Neuronal stem cell (in vitro differentiated cells): ENCODE data around the gene RADIL.

Experiments used
- DNase-seq: peaks from one replicate; pipeline ENCODE4 v3.0.0-alpha.2; 2013; ENCODE audit warnings: low spot score
- H2AFZ ChIP-seq: one replicate; pipeline ENCODE4 v1.6.1; 2013; ENCODE audit warnings: mild to moderate bottlenecking, low read length, inconsistent platforms
- H2AK5ac ChIP-seq: 2 replicates; pipeline ENCODE4 v1.6.1; 2013; ENCODE audit warnings: low read depth, mild to moderate bottlenecking, inconsistent platforms, low read length, moderate library complexity, mixed read lengths
- H2BK120ac ChIP-seq: 2 replicates; pipeline ENCODE4 v1.6.1; 2013; ENCODE audit warnings: low read depth, mild to moderate bottlenecking, inconsistent platforms, low read length, moderate library complexity, mixed read lengths
- H2BK12ac ChIP-seq: one replicate; pipeline ENCODE4 v1.6.1; 2013; ENCODE audit warnings: low read length, inconsistent platforms
- H2BK15ac ChIP-seq: 2 replicates; pipeline ENCODE4 v1.6.1; 2013; ENCODE audit warnings: mild to moderate bottlenecking, low read length, inconsistent platforms, mixed read lengths
- H2BK5ac ChIP-seq: one replicate; pipeline ENCODE4 v1.6.1; 2013; ENCODE audit warnings: inconsistent platforms, mild to moderate bottlenecking, low read length, moderate library complexity
- H3K14ac ChIP-seq: one replicate; pipeline ENCODE4 v1.6.1; 2013; ENCODE audit warnings: low read length, inconsistent platforms
- H3K18ac ChIP-seq: 2 replicates; pipeline ENCODE4 v1.6.1; 2013; ENCODE audit warnings: low read length, inconsistent platforms
- H3K23ac ChIP-seq: 2 replicates; pipeline ENCODE4 v1.6.1; 2013; ENCODE audit warnings: low read depth, mild to moderate bottlenecking, mixed read lengths, low read length, inconsistent platforms; ENCODE audit not compliant: poor library complexity
- H3K27ac ChIP-seq: replicated peaks from 3 replicates; pipeline ENCODE4 v1.5.1; 2013; ENCODE audit warnings: low read length, inconsistent platforms
- H3K27me3 ChIP-seq, 3 experiments: 2 replicates each; pipeline ENCODE4 v1.6.1; 2013; ENCODE audit warnings: low read length in 3 of 3, mild to moderate bottlenecking in 2 of 3, inconsistent platforms in 1 of 3, low read depth in 1 of 3, mixed read lengths in 1 of 3, moderate library complexity in 1 of 3; ENCODE audit not compliant: control insufficient read depth in 3 of 3, insufficient read depth in 3 of 3
- H3K36me3 ChIP-seq, 2 donors: replicated peaks in 1 of 2; 2 replicates each; pipeline ENCODE4 v1.6.1; 2013; ENCODE audit warnings: low read length in 2 of 2; ENCODE audit not compliant: control insufficient read depth in 2 of 2, insufficient read depth in 2 of 2
- H3K4ac ChIP-seq: 2 replicates; pipeline ENCODE4 v1.6.1; 2013; ENCODE audit warnings: inconsistent platforms, mild to moderate bottlenecking, low read length, moderate library complexity
- H3K4me1 ChIP-seq, 2 donors: 1 replicate in 1 of 2; 2 replicates in 1 of 2; pipeline ENCODE4 v1.6.1; 2013; ENCODE audit warnings: low read length in 2 of 2, low read depth in 1 of 2; ENCODE audit not compliant: control insufficient read depth in 2 of 2, insufficient read depth in 1 of 2
- H3K4me2 ChIP-seq: one replicate; pipeline ENCODE4 v1.6.1; 2013; ENCODE audit warnings: mild to moderate bottlenecking, low read length, inconsistent platforms; ENCODE audit not compliant: insufficient read depth, poor library complexity, severe bottlenecking
- H3K4me3 ChIP-seq, 2 donors: 2 replicates each; pipeline ENCODE4 v1.5.1; 2013; ENCODE audit warnings: low read length in 2 of 2, mild to moderate bottlenecking in 2 of 2, inconsistent platforms in 1 of 2, moderate library complexity in 1 of 2
- H3K79me1 ChIP-seq: one replicate; pipeline ENCODE4 v1.6.1; 2013; ENCODE audit warnings: low read depth, mild to moderate bottlenecking, inconsistent platforms, low read length, moderate library complexity
- H3K9ac ChIP-seq: one replicate; pipeline ENCODE4 v1.6.1; 2013; ENCODE audit warnings: mild to moderate bottlenecking, low read depth, low read length, inconsistent platforms; ENCODE audit not compliant: poor library complexity
- H3K9me3 ChIP-seq, 2 donors: replicated peaks in 1 of 2; 2 replicates each; pipeline versions ENCODE3 to v1.6.1; 2013; ENCODE audit warnings: low read length in 2 of 2, mild to moderate bottlenecking in 2 of 2, inconsistent platforms in 1 of 2, low read depth in 1 of 2, mixed read lengths in 1 of 2, moderate library complexity in 1 of 2; ENCODE audit not compliant: control insufficient read depth in 2 of 2, insufficient read depth in 1 of 2
- H4K8ac ChIP-seq: one replicate; pipeline ENCODE4 v1.6.1; 2013; ENCODE audit warnings: low read depth, mild to moderate bottlenecking, inconsistent platforms, low read length, moderate library complexity
- H4K91ac ChIP-seq: one replicate; pipeline ENCODE4 v1.6.1; 2013; ENCODE audit warnings: low read length, low read depth, mild to moderate bottlenecking, inconsistent platforms; ENCODE audit not compliant: poor library complexity
- WGBS, 2 donors: extraction: QIAGEN DNeasy Blood & Tissue Kit; methylation state at CpG; one replicate each; pipeline ENCODE4 v1.1.7; 2013; ENCODE audit warnings: missing lambda C conversion rate in 2 of 2, mixed read lengths in 1 of 2; ENCODE audit not compliant: insufficient read length in 2 of 2, insufficient replicate concordance in 1 of 2; ENCODE audit errors: extremely low coverage in 2 of 2; 5-methylcytosine and 5-hydroxymethylcytosine counted together

RADIL gene

DNA sequence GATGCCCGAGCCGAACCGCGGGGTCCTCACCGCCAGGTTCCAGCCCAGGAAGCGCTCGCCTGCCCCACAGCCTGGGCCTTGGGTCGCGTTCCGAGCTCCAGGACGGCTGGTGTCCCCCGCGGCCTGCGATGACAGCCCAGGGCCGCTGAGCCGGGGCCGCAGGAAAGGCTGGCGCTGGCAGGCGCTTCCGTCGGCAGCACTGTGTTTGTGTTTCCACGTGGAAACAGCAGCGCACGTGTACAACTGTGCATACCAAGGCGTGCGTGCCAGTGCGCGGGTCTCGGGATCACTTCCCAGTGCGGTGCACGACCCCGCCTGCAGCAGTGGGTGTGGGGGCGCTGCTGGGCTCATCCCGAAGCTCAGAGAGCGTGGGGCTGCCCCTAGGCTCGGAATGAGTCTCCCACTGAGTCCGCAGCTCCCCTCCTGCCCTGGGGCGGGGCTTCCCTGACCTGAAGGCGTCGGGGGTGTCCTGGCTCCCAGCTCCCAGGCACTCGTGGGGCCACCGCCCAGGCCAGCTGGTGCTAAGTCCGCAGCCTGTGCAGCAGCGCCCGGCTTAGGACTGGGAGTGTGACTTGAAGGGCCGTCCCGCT lies 90.9 kb downstream of the RADIL start:
- Histone ChIP-seq H3K4ac (no peak overlapping the region), H2BK5ac (peak overlapping the region; percentile 91), H3K9me3 (no peaks in the 10 kb centered on the region), H2BK12ac (peak overlapping the region; percentile 7), H2BK120ac (no peak overlapping the region), H3K4me2 (peak overlapping the region; percentile 54), H3K9ac (peak overlapping the region; percentile 74), H3K23ac (peak overlapping the region; percentile 73), H3K4me1 (peaks cover 2% of the 10 kb centered on the region in 2 donors), H3K18ac (peak overlapping the region; percentile 74), H3K79me1 (no peaks in the 10 kb centered on the region), H2AK5ac (peak overlapping the region; percentile 20), H3K36me3 (peaks cover 4 to 53% of the 10 kb centered on the region in 2 donors), H3K4me3 (peak overlapping the region in 1 of 2 donors; percentile 80), H2AFZ (no peak overlapping the region), H2BK15ac (no peak overlapping the region), H3K27me3 (no peaks in the 10 kb centered on the region), H3K27ac (no peak overlapping the region), H3K14ac (no peak overlapping the region), H4K91ac (no peak overlapping the region), H4K8ac (peak overlapping the region; percentile 93)
- no CpG with 5 or more reads among the region's 47 CpGs for WGBS, 2 donors
- DNase-seq, result peak; percentile 70

DNA sequence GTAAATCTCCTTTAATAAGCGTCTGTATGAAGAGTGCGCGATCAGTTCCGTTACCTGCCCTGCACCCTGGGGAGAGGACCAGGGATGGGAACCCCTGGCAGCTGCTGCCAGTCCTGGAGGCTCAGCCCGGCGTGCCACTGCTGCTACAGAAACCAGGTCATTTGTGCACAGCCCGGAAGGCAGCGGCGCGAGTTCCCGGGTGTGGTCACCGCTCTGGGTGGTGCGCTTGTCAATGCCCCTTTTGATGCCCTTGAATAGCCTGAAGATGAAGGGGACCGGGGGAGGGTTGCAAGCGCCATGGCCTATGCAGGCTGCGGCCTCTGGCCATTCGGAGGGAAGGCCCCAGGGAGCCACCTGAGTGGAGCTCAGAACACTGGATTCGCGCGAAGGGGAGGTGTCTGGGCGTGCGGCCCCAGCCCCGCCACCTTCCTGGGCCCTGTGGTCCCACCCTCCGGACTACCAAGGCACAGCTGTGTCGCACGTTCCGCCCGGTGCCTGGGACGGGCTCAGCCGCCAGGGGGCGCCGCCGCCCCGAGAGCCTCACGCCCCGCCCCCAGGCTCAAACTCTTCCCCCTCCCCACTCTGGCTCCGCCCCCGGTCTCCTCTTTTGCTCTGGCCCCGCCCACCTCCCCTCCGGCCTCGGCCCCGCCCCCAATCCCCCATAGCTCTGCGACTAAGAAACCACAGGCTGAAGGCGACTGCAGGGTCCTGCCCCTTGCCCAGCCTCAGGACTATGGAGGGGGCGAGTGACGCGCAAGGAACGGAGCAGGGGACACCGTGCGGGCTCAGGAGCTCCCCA lies 91.6 kb downstream of the RADIL start:
- peak overlapping the region; percentile 73 for H3K23ac ChIP-seq
- H2BK15ac ChIP-seq, result no peak overlapping the region
- peak overlapping the region; percentile 74 for H3K18ac ChIP-seq
- H3K4ac ChIP-seq, result no peak overlapping the region
- H2BK120ac ChIP-seq, result no peak overlapping the region
- H2AK5ac ChIP-seq, result peak overlapping the region; percentile 68
- no peak overlapping the region for H4K91ac ChIP-seq
- no peaks in the 10 kb centered on the region for H3K27me3 ChIP-seq
- H3K4me2 ChIP-seq, result peak overlapping the region; percentile 54
- no peak overlapping the region for H2AFZ ChIP-seq
- peak overlapping the region in 1 of 2 donors; percentile 80 for H3K4me3 ChIP-seq
- H3K9me3 ChIP-seq, result no peaks in the 10 kb centered on the region
- H4K8ac ChIP-seq, result no peak overlapping the region
- no CpG with 5 or more reads among the region's 50 CpGs for WGBS, 2 donors
- peak; percentile 89 for DNase-seq
- H3K36me3 ChIP-seq, result peaks cover 4 to 57% of the 10 kb centered on the region in 2 donors
- peak overlapping the region; percentile 91 for H2BK5ac ChIP-seq
- no peak overlapping the region for H3K14ac ChIP-seq
- no peak overlapping the region for H3K27ac ChIP-seq
- no peaks in the 10 kb centered on the region for H3K79me1 ChIP-seq
- peak overlapping the region; percentile 77 for H3K9ac ChIP-seq
- peaks cover 2% of the 10 kb centered on the region in 2 donors for H3K4me1 ChIP-seq
- H2BK12ac ChIP-seq, result peak overlapping the region; percentile 7

DNA sequence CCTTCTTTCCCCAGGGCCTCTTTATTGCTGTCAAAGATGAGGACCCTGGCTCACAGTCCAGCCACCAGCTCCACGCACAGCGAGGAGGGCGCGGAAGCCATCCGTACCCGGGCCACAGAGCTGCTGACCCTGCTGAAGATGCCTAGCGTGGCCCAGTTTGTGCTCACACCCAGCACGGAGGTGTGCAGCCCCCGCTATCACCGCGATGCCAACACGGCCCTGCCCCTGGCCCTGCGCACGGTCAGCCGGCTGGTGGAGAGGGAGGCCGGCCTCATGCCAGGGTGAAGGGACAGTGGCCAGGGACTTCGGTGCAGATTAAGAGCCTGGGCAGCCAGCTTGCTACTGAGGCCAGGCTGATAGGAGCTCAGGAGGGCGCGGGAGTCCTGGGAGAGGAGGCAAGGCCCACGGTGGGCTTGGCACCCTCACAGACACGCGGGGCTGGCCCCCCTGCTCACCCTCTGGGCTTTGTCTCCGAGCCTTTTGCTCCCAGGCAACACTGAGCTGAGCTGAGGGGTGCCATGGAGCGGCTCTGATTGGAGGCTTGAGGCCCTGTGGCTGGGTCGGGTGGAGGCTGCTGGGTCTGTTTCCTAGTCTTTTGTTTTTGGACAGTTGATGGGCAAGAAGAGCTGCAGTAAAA lies 92.3 kb downstream of the RADIL start:
- Histone ChIP-seq H2BK15ac (no peak overlapping the region), H3K18ac (no peak overlapping the region), H4K8ac (no peak overlapping the region), H3K4me2 (no peak overlapping the region), H3K79me1 (no peaks in the 10 kb centered on the region), H3K9ac (no peak overlapping the region), H2BK5ac (no peak overlapping the region), H2AK5ac (peak overlapping the region; percentile 10), H3K27ac (no peak overlapping the region), H3K27me3 (no peaks in the 10 kb centered on the region), H4K91ac (no peak overlapping the region), H2AFZ (no peak overlapping the region), H3K36me3 (peaks cover 4 to 62% of the 10 kb centered on the region in 2 donors), H3K4me1 (peaks cover 2% of the 10 kb centered on the region in 2 donors), H2BK120ac (no peak overlapping the region), H3K14ac (no peak overlapping the region), H3K4ac (no peak overlapping the region), H3K23ac (peak overlapping the region; percentile 73), H3K4me3 (no peak overlapping the region), H2BK12ac (no peak overlapping the region), H3K9me3 (no peaks in the 10 kb centered on the region)
- no CpG with 5 or more reads among the region's 25 CpGs for WGBS, 2 donors
- DNase-seq, result no peak

DNA sequence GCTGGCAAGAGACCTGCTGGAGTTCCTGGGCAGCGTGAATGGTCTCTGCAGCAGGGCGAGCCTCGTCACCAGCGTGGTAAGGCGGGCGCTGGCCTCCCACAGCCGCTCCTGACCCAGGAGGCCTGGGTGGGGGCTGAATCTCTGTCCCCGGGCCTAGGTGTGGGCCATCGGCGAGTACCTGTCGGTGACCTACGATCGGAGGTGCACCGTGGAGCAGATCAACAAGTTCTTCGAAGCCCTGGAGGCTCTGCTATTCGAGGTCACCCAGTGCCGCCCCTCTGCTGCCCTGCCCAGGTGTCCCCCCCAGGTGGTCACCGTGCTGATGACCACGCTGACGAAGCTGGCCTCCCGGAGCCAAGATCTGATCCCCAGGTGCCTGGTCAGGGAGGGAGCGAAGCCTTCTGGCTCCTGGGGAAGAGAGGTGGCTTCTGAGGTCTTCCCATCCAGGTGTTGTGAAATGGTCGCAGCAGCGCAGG lies 93.0 kb downstream of the RADIL start:
- Histone ChIP-seq H4K91ac (no peak overlapping the region), H3K27ac (no peak overlapping the region), H3K4me2 (no peak overlapping the region), H2BK15ac (no peak overlapping the region), H2BK5ac (no peak overlapping the region), H3K4ac (no peak overlapping the region), H2AFZ (no peak overlapping the region), H3K4me3 (no peak overlapping the region), H3K9ac (peak overlapping the region; percentile 21), H2BK12ac (no peak overlapping the region), H3K4me1 (peaks cover 2% of the 10 kb centered on the region in 2 donors), H3K18ac (no peak overlapping the region), H4K8ac (no peak overlapping the region), H3K14ac (peak overlapping the region; percentile 21), H2AK5ac (peak overlapping the region; percentile 10), H3K9me3 (no peaks in the 10 kb centered on the region), H2BK120ac (no peak overlapping the region), H3K36me3 (peaks cover 5 to 67% of the 10 kb centered on the region in 2 donors), H3K23ac (peak overlapping the region; percentile 43), H3K27me3 (no peaks in the 10 kb centered on the region), H3K79me1 (no peaks in the 10 kb centered on the region)
- DNase-seq, result no peak
- no CpG with 5 or more reads among the region's 24 CpGs for WGBS, 2 donors
